ENCODE data around the gene OST4.

OST4 gene

GRCh38 chr2:27050996-27051901 lies 20.2 kb downstream of the OST4 start, which contains the start of gene AGBL5:
TSS of gene AGBL5 (plus strand) at chr2:27051668. CDS start at chr2:27052959, 1,291 bp downstream.
- DNase-seq = peak; percentile 92

GRCh38 chr2:27050281-27050995 lies 21.0 kb downstream of the OST4 start:
- peak; percentile 97 for DNase-seq

GRCh38 chr2:27049422-27050280 lies 21.8 kb downstream of the OST4 start:
- no peak for DNase-seq

GRCh38 chr2:27042985-27043634 lies 28.3 kb downstream of the OST4 start:
- peak; percentile 15 for DNase-seq

- DNase-seq = no peak
These were observed 29.2 kb downstream of the OST4 start for GRCh38 chr2:27042159-27042661.

- DNase-seq = peak; percentile 68
These were observed 29.7 kb downstream of the OST4 start for GRCh38 chr2:27041752-27042151.

GRCh38 chr2:27040282-27040681 lies 31.2 kb downstream of the OST4 start:
- no peak for DNase-seq

- DNase-seq = no peak
These were observed 31.6 kb downstream of the OST4 start for GRCh38 chr2:27039871-27040270.

- no peak for DNase-seq
These were observed 32.0 kb downstream of the OST4 start for GRCh38 chr2:27039426-27039825.

GRCh38 chr2:27038631-27039339 lies 32.7 kb downstream of the OST4 start:
- no peak for DNase-seq

GRCh38 chr2:27038012-27038411 lies 33.4 kb downstream of the OST4 start:
- DNase-seq = no peak

GRCh38 chr2:27033253-27033852 lies 38.1 kb downstream of the OST4 start:
- DNase-seq = no peak

- DNase-seq = peak; percentile 90
These were observed 38.8 kb downstream of the OST4 start, which contains the start of gene TMEM214 for GRCh38 chr2:27032495-27033252. TSS of gene TMEM214 (plus strand) at chr2:27032965. CDS start at chr2:27033016, 51 bp downstream.

- no peak for DNase-seq
These were observed 42.4 kb downstream of the OST4 start for GRCh38 chr2:27029051-27029450.

GRCh38 chr2:27027211-27027651 lies 44.2 kb downstream of the OST4 start:
- no peak for DNase-seq

- DNase-seq = no peak
These were observed 45.3 kb downstream of the OST4 start for GRCh38 chr2:27025861-27026851.

- no peak for DNase-seq
These were observed 46.1 kb downstream of the OST4 start for GRCh38 chr2:27025281-27025800.

GRCh38 chr2:27024812-27025211 lies 46.6 kb downstream of the OST4 start:
- DNase-seq = no peak

GRCh38 chr2:27024188-27024587 lies 47.3 kb downstream of the OST4 start:
- DNase-seq = no peak

Data from fibroblast of skin of right biceps (primary cell).